HG03196 (cell line): ENCODE measurements around the gene TSC22D3.

Source experiments
- ATAC-seq: cut with Tn5 transposase; IDR thresholded peaks from one replicate; pipeline ENCODE4 v1.9.1; 2021; ENCODE audit not compliant: unreplicated experiment

The TSC22D3 gene

DNA sequence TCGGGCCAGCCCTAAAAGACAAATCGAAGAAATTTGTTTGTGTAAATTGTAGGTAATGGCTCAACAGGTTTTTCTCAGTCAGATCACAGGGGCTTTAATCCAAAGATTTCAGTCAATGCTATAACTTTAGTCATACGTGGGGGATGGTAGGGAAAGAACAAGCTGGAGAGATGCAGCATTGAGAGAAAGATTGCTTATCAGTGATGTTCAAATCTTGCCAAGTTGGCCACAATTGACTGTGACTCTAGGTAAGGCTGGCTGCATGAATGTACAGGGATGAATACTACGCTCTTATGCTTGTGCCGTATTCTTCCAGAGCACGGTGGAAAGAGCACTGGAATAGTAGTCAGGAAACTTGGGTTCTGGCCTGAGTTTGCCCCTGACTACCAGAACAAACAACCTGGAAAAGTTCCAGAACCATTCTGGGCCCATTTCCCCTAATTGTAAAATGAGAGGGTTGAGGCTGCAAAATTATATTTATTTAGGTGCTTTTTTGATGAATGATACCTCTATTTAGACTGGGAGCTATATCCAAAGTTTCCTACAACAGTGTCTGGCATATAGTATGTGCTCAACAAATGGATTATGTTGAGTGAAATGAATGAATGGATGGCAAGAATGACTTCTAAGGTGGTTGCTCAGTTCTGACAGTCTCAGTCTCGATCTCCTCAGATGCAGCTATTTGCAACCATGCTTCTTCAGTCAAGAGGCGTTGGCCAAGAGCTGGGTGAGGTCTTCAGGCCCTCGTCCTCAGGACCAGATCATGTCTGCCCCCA, 44.4 kb downstream of the TSC22D3 start:
- ATAC-seq: no peak

DNA sequence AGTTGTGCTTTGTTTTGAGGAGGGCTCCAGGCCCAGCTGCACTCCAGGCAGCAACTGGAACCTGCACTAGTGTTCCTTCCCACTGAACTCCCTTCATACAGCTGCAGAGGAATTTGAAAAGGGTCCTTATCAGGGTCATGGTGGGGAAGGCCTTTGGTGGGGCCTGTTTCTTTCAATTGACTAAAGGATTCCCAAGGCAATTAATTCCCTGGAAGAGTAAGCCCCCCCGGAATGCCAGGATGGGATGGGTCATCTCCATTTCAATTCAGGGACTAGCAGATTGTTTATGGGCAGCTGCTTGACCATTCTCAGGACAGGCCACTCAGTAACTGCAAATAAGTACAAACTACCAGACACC, 45.3 kb downstream of the TSC22D3 start:
- no peak for ATAC-seq

GRCh38 chrX:107729558-107730297, 45.9 kb downstream of the TSC22D3 start:
- peak; percentile 61 for ATAC-seq

DNA sequence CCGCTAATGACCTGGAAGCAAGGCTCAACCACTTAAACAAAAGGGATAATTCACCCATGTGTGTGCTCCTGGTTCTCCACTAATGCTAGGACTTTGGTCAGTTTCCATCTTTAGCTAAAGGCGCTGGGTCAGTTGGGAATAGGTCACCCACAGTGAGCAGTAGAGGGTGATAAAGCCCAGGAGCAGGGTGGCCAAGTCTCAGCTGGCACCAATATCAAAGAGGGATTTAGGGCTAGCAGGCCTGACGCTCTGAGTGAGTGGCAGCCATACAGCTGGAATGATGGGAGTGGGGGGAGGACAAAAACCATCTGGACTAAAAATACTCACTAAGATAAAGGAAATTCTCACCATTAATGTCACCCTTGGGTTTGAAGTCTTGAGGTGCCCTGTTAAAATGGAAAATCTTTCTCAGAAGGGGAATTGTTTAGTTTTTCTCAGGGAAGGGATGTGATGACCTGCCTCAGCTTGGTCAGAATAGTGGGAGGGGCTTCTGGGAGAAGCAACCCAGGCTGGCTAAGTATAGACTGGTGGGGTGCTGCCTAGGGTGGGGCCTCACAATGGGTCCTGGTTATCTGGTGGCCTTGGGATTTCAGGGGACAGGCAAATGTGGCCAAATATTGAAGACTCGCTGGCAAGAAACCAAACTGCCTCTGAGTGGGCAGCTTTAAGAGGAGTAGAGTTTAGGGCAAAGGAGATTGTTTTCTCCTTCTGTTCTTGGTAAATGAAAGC, 47.1 kb downstream of the TSC22D3 start:
- ATAC-seq: no peak

GRCh38 chrX:107726816-107727534, 48.6 kb downstream of the TSC22D3 start:
- no peak for ATAC-seq

GRCh38 chrX:107725761-107726555, 49.6 kb downstream of the TSC22D3 start:
- ATAC-seq: no peak

- ATAC-seq: no peak
Measured at GRCh38 chrX:107724653-107725052, 50.9 kb downstream of the TSC22D3 start.

DNA sequence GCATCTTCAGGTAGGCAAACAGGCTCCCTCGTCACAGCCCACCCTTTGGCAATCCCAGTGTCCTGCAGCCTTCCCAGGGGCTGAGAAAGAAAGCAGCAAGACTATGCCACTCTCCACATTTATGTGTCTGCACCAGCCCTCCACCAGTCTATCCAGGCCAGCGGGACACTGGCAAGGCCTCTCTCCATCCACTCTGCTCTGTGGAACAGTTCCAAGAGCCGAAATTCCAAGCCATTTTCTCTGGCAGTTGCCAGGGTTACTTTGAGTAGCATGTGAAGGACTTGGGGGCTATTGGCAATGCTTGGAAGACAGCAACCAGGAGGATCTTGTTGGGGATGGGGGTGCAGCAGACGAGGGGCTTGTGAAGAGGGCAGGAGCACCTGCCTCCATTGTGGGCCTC, 52.1 kb downstream of the TSC22D3 start:
- ATAC-seq: no peak

DNA sequence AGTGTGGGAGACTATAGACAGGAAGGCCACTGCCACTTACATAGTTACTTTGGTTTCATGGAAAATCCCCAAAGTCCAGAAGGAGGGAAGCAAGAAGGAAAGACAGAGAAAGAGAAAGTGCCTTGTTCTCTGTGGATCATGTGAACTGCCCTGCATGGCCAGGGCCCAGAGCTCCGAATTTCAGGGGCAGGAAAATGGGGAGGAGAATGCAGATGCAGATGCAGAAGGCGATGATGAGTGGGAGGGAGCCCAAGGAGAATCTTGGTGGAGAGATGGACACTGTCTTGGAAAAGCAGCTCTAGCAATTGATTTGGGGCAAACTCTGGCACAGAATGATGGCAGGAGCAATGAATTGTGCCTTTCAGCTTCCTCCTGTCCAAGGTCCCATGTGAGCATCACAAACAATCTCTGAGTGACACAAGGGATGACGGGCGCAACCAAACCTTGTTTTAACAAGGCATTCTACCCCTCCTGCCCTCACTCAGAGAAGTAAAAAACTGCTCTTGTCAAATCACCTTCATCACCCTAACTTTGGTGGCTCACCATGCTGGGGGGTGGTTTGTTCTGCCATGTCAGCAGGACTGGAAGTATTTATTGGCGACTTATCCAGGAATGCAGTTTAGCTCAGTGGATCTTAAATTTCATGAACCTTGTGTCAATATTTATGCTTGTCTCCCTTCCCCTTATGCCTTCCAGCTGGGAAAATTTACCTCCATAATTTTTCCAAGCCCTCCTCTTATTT, 53.5 kb downstream of the TSC22D3 start:
- ATAC-seq: no peak

DNA sequence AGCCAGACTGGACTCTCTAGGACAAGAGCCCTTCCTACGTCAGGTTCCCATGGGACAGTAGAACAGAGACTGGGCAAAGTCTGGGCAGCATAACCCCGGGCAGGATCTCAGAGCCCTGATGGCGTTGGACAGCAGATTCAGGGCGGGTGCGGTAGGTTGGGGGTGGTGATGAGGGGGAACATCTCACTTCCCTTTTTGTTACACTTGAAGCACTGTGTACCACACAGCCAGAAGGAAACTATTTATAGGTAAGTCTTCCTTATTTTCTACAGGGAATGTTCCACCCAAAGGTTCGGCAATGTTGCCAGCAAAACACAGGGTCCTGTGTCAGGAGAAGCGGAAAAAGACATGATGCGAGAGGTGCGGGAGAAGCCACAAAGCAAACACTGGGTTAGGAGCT, 54.3 kb downstream of the TSC22D3 start:
- no peak for ATAC-seq

DNA sequence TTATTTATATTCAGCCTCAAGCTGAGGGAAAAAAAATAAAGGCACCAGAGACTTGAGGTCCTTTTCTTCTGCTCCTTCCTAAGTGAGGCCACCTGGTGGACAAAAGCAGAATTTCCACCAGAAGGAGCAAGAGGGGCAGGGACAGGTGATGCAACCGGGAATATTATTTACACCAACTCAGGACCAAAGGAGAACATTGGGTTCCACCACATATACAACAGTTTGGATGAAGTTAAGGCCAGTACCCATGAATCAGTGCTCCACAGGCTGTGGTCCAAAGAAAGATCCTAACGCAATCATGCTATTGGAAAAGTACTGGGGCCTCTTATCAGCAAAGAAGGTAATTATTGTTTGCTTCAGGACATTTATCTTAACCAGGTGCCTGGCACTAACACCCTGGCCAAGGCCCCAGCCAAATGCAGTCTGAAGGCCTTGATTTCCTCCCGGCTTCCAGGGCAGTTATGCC, 57.4 kb downstream of the TSC22D3 start:
- no peak for ATAC-seq

- peak; percentile 82 for ATAC-seq
Measured at GRCh38 chrX:107716816-107717700, 58.5 kb downstream of the TSC22D3 start.

DNA sequence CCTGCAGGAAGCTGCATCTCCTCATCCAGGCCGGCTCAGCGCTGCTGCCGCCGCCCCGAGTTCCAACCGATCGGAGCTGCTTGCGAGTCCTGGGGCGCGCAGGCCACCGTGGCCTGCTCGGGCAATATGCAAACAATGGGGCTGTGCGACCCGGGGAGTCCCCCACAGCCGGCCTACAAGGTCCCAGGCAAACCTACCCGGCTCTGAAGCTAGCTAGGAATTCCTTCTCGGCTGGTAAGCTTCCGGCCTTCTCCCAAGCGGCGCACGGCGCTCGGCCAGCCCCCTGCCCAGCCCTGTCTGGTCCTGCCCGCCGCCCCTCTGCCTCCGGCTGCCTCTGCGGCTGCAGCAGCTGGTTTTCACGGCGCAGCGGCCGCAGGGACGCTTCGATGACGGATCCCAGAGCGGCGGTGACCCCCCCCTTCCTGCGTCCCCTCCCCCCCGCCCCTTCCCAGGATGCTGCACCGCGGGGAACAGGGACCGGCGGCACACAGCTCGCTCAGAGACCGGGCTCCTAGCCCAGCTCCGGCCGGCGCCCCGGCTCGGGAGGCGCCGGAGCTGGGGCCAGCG, 59.4 kb downstream of the TSC22D3 start:
- ATAC-seq: no peak

- no peak for ATAC-seq
Measured at GRCh38 chrX:107715331-107716117, 60.1 kb downstream of the TSC22D3 start.

DNA sequence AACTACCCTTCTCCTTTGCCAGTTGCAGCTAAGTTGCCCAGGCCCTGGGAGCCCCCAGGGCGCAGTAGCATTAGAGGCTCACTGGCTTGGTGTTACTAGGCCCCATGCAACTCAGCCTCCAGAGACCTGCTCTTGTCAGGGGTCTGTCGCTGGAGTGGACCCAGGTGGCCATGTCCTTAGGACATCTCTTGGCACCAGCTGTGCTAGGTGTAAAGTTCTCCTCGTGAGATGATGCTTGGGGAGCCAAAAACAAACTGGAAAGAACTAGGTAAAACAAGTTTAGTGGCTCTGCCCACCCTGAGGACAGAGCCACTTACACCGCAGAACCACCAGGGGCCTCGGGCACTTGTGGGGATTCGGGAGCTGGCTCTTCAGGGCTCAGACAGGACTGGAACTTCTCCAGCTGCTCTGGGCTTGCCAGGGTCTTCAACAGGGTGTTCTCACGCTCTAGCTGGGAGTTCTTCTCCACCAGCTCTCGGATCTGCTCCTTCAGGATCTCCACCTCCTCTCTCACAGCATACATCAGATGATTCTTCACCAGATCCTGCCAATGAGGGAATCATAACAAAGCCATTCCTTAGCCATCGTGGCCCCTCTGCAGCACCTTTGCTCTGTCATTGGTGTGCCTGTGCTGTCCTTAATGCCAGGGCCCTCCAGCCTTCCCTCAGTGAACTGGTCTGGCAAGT, 61.2 kb downstream of the TSC22D3 start:
- no peak for ATAC-seq

DNA sequence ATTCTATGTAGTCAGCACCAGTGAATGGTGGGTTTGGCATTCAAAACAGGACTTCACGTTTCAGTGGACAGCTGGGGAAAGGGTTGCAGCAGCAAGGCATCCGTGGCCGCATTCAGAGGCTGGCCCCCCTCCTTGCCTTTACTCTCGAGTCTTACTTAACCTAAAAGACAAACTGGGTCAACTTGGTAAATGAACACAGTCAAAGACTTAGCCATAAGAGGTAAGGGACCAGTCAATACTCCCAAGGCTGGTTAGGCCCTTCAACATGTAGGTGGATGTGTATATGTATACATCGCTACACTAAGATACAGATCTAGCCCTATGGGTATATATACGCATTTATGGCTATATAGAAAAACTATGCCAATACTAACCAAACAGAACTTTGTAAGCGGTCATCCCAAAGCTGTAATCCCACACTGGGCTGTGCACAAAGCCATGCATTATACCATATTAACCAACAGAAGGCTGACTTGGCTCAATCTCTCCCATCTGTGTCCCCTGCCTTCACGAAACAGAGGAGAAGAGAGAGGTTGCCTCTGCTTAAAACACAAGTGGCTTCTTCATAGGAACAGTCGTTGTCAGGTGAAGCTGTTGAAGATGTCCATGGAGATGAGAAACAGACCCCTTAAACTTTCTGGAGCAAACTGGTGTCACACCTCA, 61.9 kb downstream of the TSC22D3 start:
- no peak for ATAC-seq

- no peak for ATAC-seq
Measured at GRCh38 chrX:107713203-107713542, 62.4 kb downstream of the TSC22D3 start.
